Measurements from ENCODE around the gene SLC16A2. TPM values are rescaled to one million over a fixed set of nuclear protein-coding genes. Genes with fewer than 3 reads are reported as not detected.

SLC16A2 gene
- total and polyA plus RNA-seq, 10 of the 15 experiments (the other 5 are each of a cell fraction or from before 2014, with no cell fraction given) = 0.08 to 0.13 TPM; not detected in 8

GRCh38 chrX:74527350-74527749, 106.1 kb downstream of the SLC16A2 start:
- no TSS peak for BruUV-seq (replicated peaks)
- H3K36me3 ChIP-seq (ENCODE audit: control insufficient read depth in 2 of 2, insufficient read depth in 2 of 2, low read length in 1 of 2) = no peaks in the 10 kb centered on the region
- no peaks in the 10 kb centered on the region for H4K20me1 ChIP-seq (ENCODE audit: control insufficient read depth, insufficient read depth)
- FAIRE-seq = no peak
- POLR2A ChIA-PET = no interaction called here
- intact Hi-C loops (cut with micrococcal nuclease; ENCODE audit: unreplicated experiment) = no loop called here
- H3K79me2 ChIP-seq (ENCODE audit: control insufficient read depth, insufficient read depth, low read length) = no peaks in the 10 kb centered on the region
- H3K27ac ChIP-seq (ENCODE audit: control insufficient read depth, insufficient read depth) = no peak overlapping the region
- ATAC-seq = no peak
- SMC1A ChIA-PET (ENCODE audit: uncharacterized antibody, unreplicated experiment) = interaction anchor here (0.7 kb wide), 1 partner anchor 663 kb away, joined by 3 read pairs; no protein-coding TSS in a partner anchor
- H3K9ac ChIP-seq (ENCODE audit: control insufficient read depth, insufficient read depth, low read length) = no peak overlapping the region
- no peak overlapping the region for H3K4me3 ChIP-seq
- TF ChIP-seq NRF1 (conservative IDR thresholded peaks at IDR 0.05; ENCODE audit: low read depth, low read length) = no peak
- no peak for TF ChIP-seq POLR2A (IDR thresholded peaks at IDR 0.05; ENCODE audit: low read depth, low read length)
- TF ChIP-seq ZZZ3 (IDR thresholded peaks at IDR 0.05; ENCODE audit: control insufficient read depth, insufficient read length, low read depth) = no peak
- no peak for TF ChIP-seq SUZ12 (IDR thresholded peaks at IDR 0.05; ENCODE audit: unreplicated experiment)
- no peak for TF ChIP-seq RELB (IDR thresholded peaks at IDR 0.05; ENCODE audit: low read depth)
- 19% methylated on average over 4 of the region's 4 CpGs for WGBS (ENCODE audit: insufficient coverage, insufficient replicate concordance, low lambda C conversion rate, missing lambda C conversion rate)
- in situ Hi-C loops (cut with MboI) = loop anchor here (10.0 kb wide), 1 partner anchor 63 kb away; no protein-coding TSS in a partner anchor
- no peak overlapping the region for H3K4me2 ChIP-seq (ENCODE audit: control insufficient read depth, insufficient read depth)
- RAD21 ChIA-PET (ENCODE audit: unreplicated experiment) = no interaction called here
- CTCF ChIA-PET = no interaction called here
- no peak for DNase-seq (ENCODE audit: low read depth, low spot score)
- no peak overlapping the region for H2AFZ ChIP-seq (ENCODE audit: control insufficient read depth, low read depth, low read length)
- no peaks in the 10 kb centered on the region for H3K4me1 ChIP-seq (ENCODE audit: control insufficient read depth, insufficient read depth, low read length)
- no peaks in the 10 kb centered on the region for H3K9me3 ChIP-seq (replicated peaks; ENCODE audit: control insufficient read depth, insufficient read depth, low read length)
- no peaks in the 10 kb centered on the region for H3K27me3 ChIP-seq (replicated peaks in 1 of 2; ENCODE audit: control insufficient read depth in 2 of 2, insufficient read depth in 2 of 2, low read length in 1 of 2)

- Histone ChIP-seq H4K20me1 (ENCODE audit: control insufficient read depth, insufficient read depth) (no peaks in the 10 kb centered on the region), H3K27me3 (replicated peaks in 1 of 2; ENCODE audit: control insufficient read depth in 2 of 2, insufficient read depth in 2 of 2, low read length in 1 of 2) (no peaks in the 10 kb centered on the region), H3K9ac (ENCODE audit: control insufficient read depth, insufficient read depth, low read length) (no peak overlapping the region), H2AFZ (ENCODE audit: control insufficient read depth, low read depth, low read length) (no peak overlapping the region), H3K4me2 (ENCODE audit: control insufficient read depth, insufficient read depth) (no peak overlapping the region), H3K9me3 (replicated peaks; ENCODE audit: control insufficient read depth, insufficient read depth, low read length) (no peaks in the 10 kb centered on the region), H3K27ac (ENCODE audit: control insufficient read depth, insufficient read depth) (no peak overlapping the region), H3K36me3 (ENCODE audit: control insufficient read depth in 2 of 2, insufficient read depth in 2 of 2, low read length in 1 of 2) (no peaks in the 10 kb centered on the region), H3K79me2 (ENCODE audit: control insufficient read depth, insufficient read depth, low read length) (no peaks in the 10 kb centered on the region), H3K4me1 (ENCODE audit: control insufficient read depth, insufficient read depth, low read length) (no peaks in the 10 kb centered on the region; the same call in 1 of the 2 replicates), H3K4me3 (no peak overlapping the region)
- 69% methylated on average over 6 of the region's 6 CpGs for WGBS (ENCODE audit: insufficient coverage, insufficient replicate concordance, low lambda C conversion rate, missing lambda C conversion rate)
- SMC1A ChIA-PET (ENCODE audit: uncharacterized antibody, unreplicated experiment) = no interaction called here
- RAD21 ChIA-PET (ENCODE audit: unreplicated experiment) = no interaction called here
- POLR2A ChIA-PET = no interaction called here
- no peak for ATAC-seq
- in situ Hi-C loops (cut with MboI) (loop anchor here (10.0 kb wide), 1 partner anchor 65 kb away; no protein-coding TSS in a partner anchor), intact Hi-C loops (cut with micrococcal nuclease; ENCODE audit: unreplicated experiment) (no loop called here)
- CTCF ChIA-PET = no interaction called here
- no TSS peak for BruUV-seq (replicated peaks)
- no peak for FAIRE-seq
- no peak for DNase-seq (ENCODE audit: low read depth, low spot score)
- TF ChIP-seq ATF2 (IDR thresholded peaks at IDR 0.05; ENCODE audit: low read length) (no peak), HCFC1 (IDR thresholded peaks at IDR 0.05; ENCODE audit: low read length) (no peak), EGR1 (IDR thresholded peaks at IDR 0.05; ENCODE audit: borderline replicate concordance in 1 of 2, low read depth in 2 of 2, low read length in 2 of 2) (no peak), CREB1 (IDR thresholded peaks at IDR 0.05; ENCODE audit: low read depth) (no peak), RAD21 (IDR thresholded peaks at IDR 0.05; ENCODE audit: insufficient read depth, low read depth, low read length) (no peak), IKZF1 (conservative IDR thresholded peaks at IDR 0.05) (no peak), NKRF (conservative IDR thresholded peaks at IDR 0.05) (no peak)
Measured at GRCh38 chrX:74529311-74529710, 108.0 kb downstream of the SLC16A2 start.
